IMR-90 (cell line): ENCODE data around the gene CDK6. TPM values are rescaled to one million over a fixed set of nuclear protein-coding genes. Genes with fewer than 3 reads are reported as not detected.

ENCODE experiments used
- ATAC-seq: fragments of 200-7000 bp; cut with Tn5 transposase; 2 replicates; pipeline ENCODE4 v1.9.1; 2020; ENCODE audit warnings: low read depth, mild to moderate bottlenecking, moderate library complexity
- BruUV-seq: library from RNA; stranded (reverse); fragments of 400-500 nt; replicated peaks from 2 replicates; lab custom pipeline; 2021; lab: Mats Ljungman, UMichigan
- CTCF ChIA-PET: fragments of 300-600 bp; formaldehyde crosslinking; extraction: SDS; loops from one replicate; lab custom pipeline; 2021; ENCODE audit warnings: antibody characterized with exemption; lab: Yijun Ruan, JAX
- POLR2A ChIA-PET: fragments of 300-600 bp; sonication (Branson Sonifier 250); formaldehyde crosslinking; loops from one replicate; lab custom pipeline; 2022; ENCODE audit warnings: antibody characterized with exemption; ENCODE audit not compliant: unreplicated experiment; lab: Charles Lee
- DNase-seq: peaks from one replicate; pipeline ENCODE4 v3.0.0; 2013
- H2AFZ ChIP-seq: replicated peaks from 2 replicates; pipeline ENCODE3; 2013; ENCODE audit warnings: low read length, mild to moderate bottlenecking; ENCODE audit not compliant: poor library complexity
- H2AK5ac ChIP-seq: 2 replicates; pipeline ENCODE4 v1.6.1; 2013; ENCODE audit warnings: low read depth, low read length, inconsistent platforms
- H2AK9ac ChIP-seq: replicated peaks from 2 replicates; pipeline ENCODE3; 2013; ENCODE audit warnings: mild to moderate bottlenecking, low read depth, low read length, moderate library complexity; ENCODE audit not compliant: poor library complexity
- H2BK120ac ChIP-seq: 2 replicates; pipeline ENCODE4 v1.6.1; 2013; ENCODE audit warnings: low read depth, low read length, inconsistent platforms
- H2BK15ac ChIP-seq: 3 replicates; pipeline ENCODE4 v1.6.1; 2013; ENCODE audit warnings: low read depth, low read length, inconsistent platforms
- H2BK20ac ChIP-seq: 2 replicates; pipeline ENCODE4 v1.6.1; 2013; ENCODE audit warnings: low read depth, mild to moderate bottlenecking, inconsistent platforms, low read length, moderate library complexity
- H2BK5ac ChIP-seq: 2 replicates; pipeline ENCODE4 v1.6.1; 2013; ENCODE audit warnings: mild to moderate bottlenecking, low read depth, low read length, inconsistent platforms; ENCODE audit not compliant: poor library complexity, severe bottlenecking
- H3K14ac ChIP-seq: replicated peaks from 2 replicates; pipeline ENCODE4 v1.6.1; 2013; ENCODE audit warnings: low read depth, low read length, inconsistent platforms
- H3K18ac ChIP-seq: 2 replicates; pipeline ENCODE4 v1.6.1; 2013; ENCODE audit warnings: low read depth, low read length, control low read depth
- H3K23ac ChIP-seq: 2 replicates; pipeline ENCODE4 v1.6.1; 2013; ENCODE audit warnings: low read depth, low read length, inconsistent platforms
- H3K27ac ChIP-seq: 2 replicates; pipeline ENCODE4 v1.5.1; 2013; ENCODE audit warnings: mild to moderate bottlenecking, control low read depth, low read length; ENCODE audit not compliant: insufficient read depth
- H3K27me3 ChIP-seq: 2 replicates; pipeline ENCODE4 v1.6.1; 2013; ENCODE audit warnings: low read length; ENCODE audit not compliant: control insufficient read depth, insufficient read depth
- H3K36me3 ChIP-seq: 2 replicates; pipeline ENCODE4 v1.6.1; 2013; ENCODE audit warnings: low read length, mixed read lengths; ENCODE audit not compliant: control insufficient read depth, insufficient read depth
- H3K4ac ChIP-seq: 2 replicates; pipeline ENCODE4 v1.6.1; 2013; ENCODE audit warnings: low read depth, low read length, inconsistent platforms
- H3K4me1 ChIP-seq: 2 replicates; pipeline ENCODE4 v1.6.1; 2013; ENCODE audit warnings: low read length, mixed read lengths; ENCODE audit not compliant: control insufficient read depth, insufficient read depth
- H3K4me2 ChIP-seq: 2 replicates; pipeline ENCODE4 v1.6.1; 2013; ENCODE audit warnings: low read depth, mild to moderate bottlenecking, control low read depth, low read length, moderate library complexity
- H3K4me3 ChIP-seq: 2 replicates; pipeline ENCODE4 v1.5.1; 2013; ENCODE audit warnings: low read depth, mild to moderate bottlenecking, control low read depth, low read length, moderate library complexity; ENCODE audit not compliant: insufficient read depth
- H3K56ac ChIP-seq: 2 replicates; pipeline ENCODE4 v1.6.1; 2013; ENCODE audit warnings: low read length, inconsistent platforms; ENCODE audit not compliant: insufficient read depth; ENCODE audit errors: extremely low read depth
- H3K79me1 ChIP-seq, 2 experiments: 2 replicates each; pipeline ENCODE4 v1.6.1; 2013; ENCODE audit warnings: low read length in 2 of 2, inconsistent platforms in 1 of 2, low read depth in 1 of 2
- H3K9ac ChIP-seq: 2 replicates; pipeline ENCODE4 v1.6.1; 2013; ENCODE audit warnings: low read depth, low read length, control low read depth
- H3K9me1 ChIP-seq: 2 replicates; pipeline ENCODE4 v1.6.1; 2013; ENCODE audit warnings: low read length, inconsistent platforms; ENCODE audit not compliant: insufficient read depth
- H3K9me3 ChIP-seq: 2 replicates; pipeline ENCODE4 v1.6.1; 2013; ENCODE audit warnings: low read length; ENCODE audit not compliant: control insufficient read depth, insufficient read depth
- H4K20me1 ChIP-seq: 2 replicates; pipeline ENCODE4 v1.6.1; 2013; ENCODE audit warnings: low read length, inconsistent platforms; ENCODE audit not compliant: insufficient read depth
- H4K5ac ChIP-seq: 2 replicates; pipeline ENCODE4 v1.6.1; 2013; ENCODE audit warnings: mild to moderate bottlenecking, low read depth, low read length, control low read depth
- H4K8ac ChIP-seq, 2 experiments: 2 replicates each; pipeline ENCODE4 v1.6.1; 2013; ENCODE audit warnings: low read depth in 2 of 2, low read length in 2 of 2, control low read depth in 1 of 2, inconsistent platforms in 1 of 2
- H4K91ac ChIP-seq: 2 replicates; pipeline ENCODE4 v1.6.1; 2013; ENCODE audit warnings: low read depth, low read length, inconsistent platforms; ENCODE audit not compliant: insufficient read depth
- CEBPB ChIP-seq: IDR thresholded peaks from 2 replicates; pipeline ENCODE4 v1.6.1; 2012; ENCODE audit warnings: low read depth, low read length, improper control_type of control experiment
- CHD1 ChIP-seq: IDR thresholded peaks from 2 replicates; pipeline ENCODE4 v1.6.1; 2012; ENCODE audit warnings: low read depth, low read length, improper control_type of control experiment
- CTCF ChIP-seq: conservative IDR thresholded peaks from 2 replicates; pipeline ENCODE4 v1.5.1; 2012; ENCODE audit warnings: mild to moderate bottlenecking, low read depth, low read length, improper control_type of control experiment
- MAZ ChIP-seq: IDR thresholded peaks from 2 replicates; pipeline ENCODE4 v1.6.1; 2012; ENCODE audit warnings: low read depth, mild to moderate bottlenecking, low read length, improper control_type of control experiment, moderate library complexity, borderline replicate concordance
- POLR2A ChIP-seq: IDR thresholded peaks from 2 replicates; pipeline ENCODE4 v1.6.1; 2012; ENCODE audit warnings: mild to moderate bottlenecking, low read depth, low read length
- RFX5 ChIP-seq: IDR thresholded peaks from 2 replicates; pipeline ENCODE4 v1.8.0; 2012; ENCODE audit warnings: low read depth, mild to moderate bottlenecking, low read length, moderate library complexity
- WGBS, 2 experiments: methylation state at CpG; one replicate each; pipeline versions ENCODE4 v1.1.5 to v1.1.7; 2013; ENCODE audit warnings: missing lambda C conversion rate in 2 of 2; ENCODE audit not compliant: insufficient read length in 1 of 2; ENCODE audit errors: extremely low coverage in 2 of 2; 5-methylcytosine and 5-hydroxymethylcytosine counted together
- dilution Hi-C: fragments of 300-500 bp; cut with HindIII; formaldehyde crosslinking; loops from one replicate; pipeline ENCODE4 v1.14.3; 2018; ENCODE audit warnings: low sequenced_read_pairs; ENCODE audit not compliant: unreplicated experiment
- in situ Hi-C: fragments of 300-500 bp; cut with MboI; formaldehyde crosslinking; loops from 3 replicates; pipeline ENCODE4 v1.14.3; 2019; ENCODE audit warnings: low sequenced_read_pairs, inconsistent platforms, mixed read lengths
- intact Hi-C: fragments of 100-400 bp; cut with micrococcal nuclease; formaldehyde crosslinking; loops from 2 replicates; pipeline ENCODE4 v1.10.0; 2022
- polyA plus RNA-seq, 3 experiments: library from polyadenylated mRNA; depleted of rRNA; stranded (reverse); fragments of >200 nt; gene quantifications; 2 replicates each; pipeline ENCODE4 v1.2.3, GENCODE V29; 2012; ENCODE audit warnings: low replicate concordance in 1 of 3
- total RNA-seq: library from RNA; depleted of rRNA; stranded (reverse); fragments of >200 nt; gene quantifications from 2 replicates; pipeline ENCODE4 v1.2.3, GENCODE V29; 2012

The CDK6 gene
- total and polyA plus RNA-seq, 2 of the 4 experiments (the other 2 are of a cell fraction): 21.5 to 195 TPM

- DNase-seq: no peak
- dilution Hi-C loops (no loop called here), intact Hi-C loops (no loop called here), in situ Hi-C loops (no loop called here)
- Histone ChIP-seq H2AK5ac (no peak overlapping the region), H3K4ac (no peak overlapping the region), H2AK9ac (no peak overlapping the region), H4K5ac (no peak overlapping the region), H2AFZ (no peak overlapping the region), H3K9me1 (peaks cover 11% of the 10 kb centered on the region), H3K27ac (no peak overlapping the region), H4K8ac (no peak overlapping the region), H3K56ac (no peak overlapping the region), H3K9ac (no peak overlapping the region), H3K36me3 (peaks cover 15% of the 10 kb centered on the region), H2BK20ac (no peak overlapping the region), H3K4me2 (no peak overlapping the region), H3K14ac (no peak overlapping the region), H2BK120ac (no peak overlapping the region), H2BK15ac (no peak overlapping the region), H3K4me3 (no peak overlapping the region), H3K18ac (no peak overlapping the region), H4K91ac (no peak overlapping the region), H4K20me1 (peaks cover 43% of the 10 kb centered on the region; the same call in 1 of the 2 replicates), H3K79me1 (peaks cover 74 to 86% of the 10 kb centered on the region in 2 experiments), H3K9me3 (no peaks in the 10 kb centered on the region), H3K4me1 (peaks cover 2% of the 10 kb centered on the region; the same call in 1 of the 2 replicates), H3K23ac (0 out of 2 replicates have a peak overlapping the region, but pooled peaks have one; percentile 50), H3K27me3 (no peaks in the 10 kb centered on the region), H2BK5ac (no peak overlapping the region)
- no peak for TF ChIP-seq POLR2A
- no peak for TF ChIP-seq CEBPB
- TF ChIP-seq RFX5: no peak
- no peak for TF ChIP-seq CTCF
- TF ChIP-seq CHD1: no peak
- TF ChIP-seq MAZ: no peak
- no peak for ATAC-seq
- 80% methylated on average over 1 of the region's 1 CpG; no CpG with 5 or more reads in 1 of the 2 experiments for WGBS, 2 experiments
- ChIA-PET CTCF (interaction anchor here (0.6 kb wide), 1 partner anchor 175 kb away, joined by 4 read pairs; no protein-coding TSS in a partner anchor), POLR2A (no interaction called here)
- no TSS peak for BruUV-seq
Observed at GRCh38 chr7:92657391-92657790, 179.0 kb downstream of the CDK6 start.
